NCI-H128 (cell line): ENCODE data around the gene CYP2B6.
"Not testable (repeated sequence)": the region's sequence is repeated elsewhere in the genome, so short reads cannot be mapped to it uniquely, and the experiment has no call there.

Source experiments
- DNase-seq: peaks from one replicate; lab custom pipeline; 2025; ENCODE audit not compliant: unreplicated experiment; lab: John Stamatoyannopoulos, UW

Gene CYP2B6

DNA sequence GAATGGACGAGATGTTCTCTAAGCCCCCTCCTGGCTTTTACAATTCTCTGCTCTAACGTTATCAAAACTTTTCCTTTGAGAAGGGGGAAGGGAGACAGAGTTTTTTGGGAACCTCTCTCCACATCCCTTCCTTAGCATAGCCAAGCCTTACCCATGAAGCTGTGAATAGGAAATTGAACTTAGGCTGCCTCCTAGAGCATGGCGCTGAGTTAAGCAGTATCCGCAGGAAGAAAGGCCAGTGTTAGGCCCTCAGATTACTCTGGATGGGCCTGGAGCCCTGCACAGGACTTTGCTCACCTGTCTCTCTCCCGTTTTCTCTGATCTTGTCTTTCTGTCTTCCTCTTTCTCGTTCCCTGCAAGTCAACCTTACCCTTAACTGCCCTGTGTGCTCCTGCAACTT is 39.6 kb downstream of the CYP2B6 start:
- DNase-seq, result no peak

DNA sequence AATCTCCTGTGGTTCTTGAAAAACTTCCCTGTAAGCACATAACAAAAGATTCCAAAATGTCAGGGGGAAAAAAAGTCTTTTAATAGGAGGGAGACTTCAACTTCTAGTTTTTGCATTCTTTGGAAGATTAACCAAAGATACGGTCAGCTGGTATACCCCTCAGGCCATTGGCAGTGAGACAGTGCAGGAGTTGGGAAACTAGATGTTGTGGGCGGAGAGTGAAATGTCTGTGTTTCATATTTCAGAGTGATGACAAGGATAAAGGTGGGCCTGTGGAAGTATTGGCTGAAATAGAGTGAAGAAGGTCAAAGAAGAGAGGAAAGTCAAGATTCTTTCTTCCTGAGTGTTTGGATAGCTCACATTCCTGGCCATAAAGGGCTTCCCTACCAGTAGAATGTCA is 40.8 kb downstream of the CYP2B6 start:
- DNase-seq, result no peak

DNA sequence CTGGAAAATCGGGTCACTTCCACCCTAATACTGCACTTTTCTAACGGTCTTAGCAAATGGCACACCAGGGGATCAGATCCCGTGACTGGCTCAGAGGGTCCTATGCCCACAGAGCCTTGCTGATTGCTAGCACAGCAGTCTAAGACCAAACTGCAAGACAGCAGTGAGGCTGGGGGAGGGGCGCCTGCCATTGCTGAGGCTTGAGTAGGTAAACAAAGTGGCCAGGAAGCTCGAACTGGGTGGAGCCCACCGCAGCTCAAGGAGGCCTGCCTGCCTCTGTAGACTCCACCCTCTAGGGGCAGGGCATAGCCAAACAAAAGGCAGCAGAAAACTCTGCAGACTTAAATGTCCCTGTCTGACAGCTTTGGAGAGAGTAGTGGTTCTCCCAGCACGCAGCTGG is 42.2 kb downstream of the CYP2B6 start:
- DNase-seq, result not testable (repeated sequence)

DNA sequence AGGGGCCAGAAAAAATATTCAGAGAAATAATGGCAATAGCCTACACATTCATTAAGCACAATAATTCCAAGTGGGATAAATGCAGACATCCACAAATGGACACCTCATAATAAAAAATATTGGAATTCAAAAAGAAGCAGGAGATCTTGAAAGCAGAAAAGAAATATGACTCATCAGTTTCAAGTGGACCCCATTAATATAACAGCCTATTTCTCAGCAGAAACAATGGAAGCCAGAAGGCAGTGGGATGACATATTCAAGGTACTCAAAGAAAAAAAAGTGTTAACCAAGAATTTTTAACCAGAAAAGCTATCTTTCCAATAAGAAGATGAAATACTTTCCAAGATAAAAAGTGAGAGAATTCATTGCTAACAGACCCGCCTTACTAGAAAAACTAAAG is 48.7 kb downstream of the CYP2B6 start:
- DNase-seq, result no peak

DNA sequence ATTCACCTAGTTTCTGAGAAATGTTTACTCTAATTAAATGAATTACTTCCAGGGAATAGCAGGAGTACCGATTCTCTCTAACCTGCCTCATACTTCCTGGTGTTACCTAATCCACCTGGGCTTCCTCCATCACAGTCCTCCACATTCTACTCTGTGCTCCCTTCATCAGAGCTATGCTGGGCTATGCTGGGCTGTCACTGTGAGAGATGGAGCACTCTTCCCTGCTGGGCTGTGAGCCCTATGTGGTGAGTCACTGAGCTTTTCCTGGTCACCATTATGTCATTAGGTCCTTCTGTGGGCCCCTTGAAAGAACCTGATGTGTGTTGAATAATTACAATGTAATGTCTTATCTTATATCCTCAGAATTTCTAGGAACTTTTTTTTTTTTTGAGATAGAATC is 54.0 kb downstream of the CYP2B6 start:
- DNase-seq, result not testable (repeated sequence)

DNA sequence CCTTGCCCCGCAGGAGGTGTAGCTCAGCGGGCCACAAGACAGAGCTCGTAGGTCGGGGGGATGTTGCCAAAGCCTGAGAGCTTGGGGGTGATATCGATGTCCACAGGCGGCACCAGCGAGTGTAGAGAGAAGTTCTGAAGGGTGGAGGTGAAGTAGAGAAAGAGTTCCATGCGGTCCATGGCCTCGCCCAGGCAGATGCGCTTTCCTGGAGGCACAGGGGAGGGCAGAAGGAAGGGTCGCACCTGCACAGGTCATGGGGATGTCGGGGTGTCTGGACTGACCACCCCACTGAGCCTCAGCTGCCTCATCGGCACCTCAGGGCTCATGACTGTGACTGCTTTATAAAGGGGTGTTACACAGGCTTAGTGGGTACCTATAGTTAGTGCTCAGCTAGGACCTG is 59.3 kb downstream of the CYP2B6 start:
- DNase-seq, result no peak

DNA sequence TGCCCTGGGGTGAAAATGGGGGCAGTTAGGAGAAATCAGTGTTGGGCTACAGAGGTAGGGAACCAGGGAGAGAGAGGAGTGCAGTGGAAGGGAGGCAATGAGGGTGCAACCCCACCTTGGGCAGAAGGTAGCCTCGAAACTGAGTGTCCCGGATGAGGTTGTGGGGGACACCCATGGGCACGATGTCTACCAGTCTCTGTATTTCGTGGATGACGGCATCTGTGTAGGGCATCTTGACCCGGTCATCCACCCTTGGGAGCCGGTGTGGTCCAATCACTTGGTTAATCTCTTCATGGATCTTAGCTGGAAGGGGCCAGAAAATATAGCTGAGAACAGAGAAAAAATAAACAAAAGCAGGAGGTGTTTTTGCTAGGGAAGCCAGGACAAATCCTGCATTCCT is 61.1 kb downstream of the CYP2B6 start:
- not testable (repeated sequence) for DNase-seq

DNA sequence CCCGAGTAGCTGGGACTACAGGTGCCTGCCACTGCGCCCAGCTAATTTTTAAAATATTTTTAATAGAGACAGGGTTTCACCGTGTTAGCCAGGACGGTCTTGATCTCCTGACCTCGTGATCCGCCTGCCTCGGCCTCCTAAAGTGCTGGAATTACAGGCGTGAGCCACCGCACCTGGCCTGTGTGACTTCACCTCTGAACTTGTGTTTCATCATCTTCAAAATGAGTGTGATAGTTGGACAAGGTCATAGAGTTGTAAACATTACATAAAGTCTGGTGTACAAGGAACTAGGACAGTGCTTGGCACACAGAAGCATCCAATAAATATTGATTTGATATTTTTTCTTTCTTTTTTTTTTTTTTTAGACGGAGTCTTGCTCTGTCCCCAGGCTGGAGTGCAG is 62.2 kb downstream of the CYP2B6 start:
- not testable (repeated sequence) for DNase-seq

DNA sequence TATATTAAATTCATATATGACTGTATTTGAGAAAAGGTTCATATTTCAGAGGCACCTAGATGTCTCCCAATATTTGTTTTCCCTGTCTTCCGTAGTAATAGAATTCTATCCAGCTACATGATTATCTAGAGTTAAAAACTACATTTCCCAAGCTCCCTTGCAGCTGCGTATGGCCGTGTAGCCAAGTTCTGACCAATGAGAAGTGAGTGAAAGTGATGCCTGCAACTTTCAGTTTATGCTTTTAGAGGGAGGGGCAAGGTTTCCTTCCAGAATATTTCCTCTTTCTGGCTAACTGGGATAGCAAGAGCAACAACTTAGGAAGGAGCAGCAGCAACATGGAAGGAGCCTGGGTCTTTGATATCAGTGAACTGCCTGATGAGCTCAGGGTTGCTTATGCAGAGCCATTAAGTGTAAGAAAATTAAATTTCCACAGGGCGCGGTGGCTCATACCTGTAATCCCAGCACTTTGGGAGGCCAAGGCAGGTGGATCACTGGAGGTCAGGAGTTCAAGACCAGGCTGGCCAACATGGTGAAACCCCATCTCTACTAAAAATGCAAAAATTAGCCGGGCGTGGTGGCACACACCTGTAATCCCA is 74.0 kb downstream of the CYP2B6 start:
- DNase-seq, result no peak
